Stimulated activated CD4-positive, alpha-beta T cell treated with anti-CD3 and anti-CD28 coated beads, Interleukin-15, amount 100 ng/mL, for 48 hours (primary cell): ENCODE measurements around the gene DDX11.
"Not testable (repeated sequence)": the region's sequence is repeated elsewhere in the genome, so short reads cannot be mapped to it uniquely, and the experiment has no call there.

ENCODE experiments used
- DNase-seq, 2 donors: peaks; one replicate each; pipeline ENCODE4 v3.0.0-alpha.2; 2020; ENCODE audit warnings: low read depth in 2 of 2

Gene DDX11

DNA sequence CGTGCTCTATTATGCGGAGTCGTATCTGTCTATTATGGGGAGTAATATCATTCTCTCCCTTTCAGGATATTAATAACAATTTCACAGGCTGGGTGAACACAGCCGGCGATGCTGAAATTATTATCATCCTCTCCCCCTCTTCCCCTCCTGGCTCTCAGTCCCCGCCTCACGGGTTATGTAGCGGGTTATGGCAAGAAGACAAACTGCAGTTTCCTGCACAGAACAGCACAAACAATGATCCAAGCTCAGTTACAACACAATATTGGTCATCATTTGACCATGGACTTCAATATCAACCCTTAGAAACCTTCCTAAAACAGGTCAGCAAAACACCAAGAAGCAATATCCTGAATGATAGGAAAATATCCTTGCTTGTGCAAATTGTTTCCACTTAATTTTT is 50.5 kb downstream of the DDX11 start:
- DNase-seq = not testable (repeated sequence)

DNA sequence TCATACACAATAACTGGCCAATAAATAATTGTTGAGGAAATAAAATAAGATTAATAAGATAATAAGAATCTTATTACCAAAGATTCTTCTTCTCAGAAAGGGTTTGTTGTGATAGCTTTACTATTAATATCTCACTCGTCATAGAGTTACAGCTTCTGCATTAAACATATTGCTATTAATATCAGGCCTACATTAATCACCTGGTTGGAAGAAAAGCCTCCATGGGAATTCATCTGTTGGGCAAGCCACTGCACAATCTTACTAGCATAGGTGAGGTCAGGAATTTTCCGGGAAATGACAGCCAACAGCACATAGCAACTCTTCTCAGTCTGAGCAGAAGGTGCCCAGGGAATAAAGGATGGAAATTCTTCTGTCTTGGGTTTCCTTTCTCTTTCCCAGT is 51.5 kb downstream of the DDX11 start:
- not testable (repeated sequence) for DNase-seq

DNA sequence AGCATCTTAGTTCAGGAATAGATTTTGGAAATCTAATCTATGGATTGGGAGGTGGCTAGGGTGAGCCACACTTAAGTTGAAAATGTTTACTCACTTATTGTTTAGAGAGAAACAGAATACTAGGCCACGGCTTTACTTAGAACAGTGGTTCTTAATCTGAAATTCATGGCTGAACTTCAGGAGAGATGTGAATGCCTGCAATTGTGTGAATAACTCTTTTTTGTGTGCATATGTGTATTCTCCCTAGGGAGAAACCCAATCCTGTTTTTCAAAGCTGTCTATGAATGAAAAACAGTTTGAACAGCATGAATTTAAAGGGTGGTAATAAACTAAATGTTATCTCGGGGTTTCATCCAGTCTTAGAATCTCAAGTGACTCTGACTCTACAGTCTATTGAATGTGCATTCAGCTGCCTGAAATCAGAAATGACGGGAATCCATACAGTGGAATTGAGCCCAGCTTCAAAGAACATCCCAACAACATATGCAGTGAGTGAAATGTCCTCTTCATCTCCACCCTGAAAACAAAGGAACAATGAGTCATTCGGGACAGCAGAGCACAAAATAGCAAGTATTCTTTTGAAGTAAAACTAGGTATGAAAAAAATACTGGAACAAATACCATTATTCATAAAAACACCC is 53.7 kb downstream of the DDX11 start:
- not testable (repeated sequence) for DNase-seq

DNA sequence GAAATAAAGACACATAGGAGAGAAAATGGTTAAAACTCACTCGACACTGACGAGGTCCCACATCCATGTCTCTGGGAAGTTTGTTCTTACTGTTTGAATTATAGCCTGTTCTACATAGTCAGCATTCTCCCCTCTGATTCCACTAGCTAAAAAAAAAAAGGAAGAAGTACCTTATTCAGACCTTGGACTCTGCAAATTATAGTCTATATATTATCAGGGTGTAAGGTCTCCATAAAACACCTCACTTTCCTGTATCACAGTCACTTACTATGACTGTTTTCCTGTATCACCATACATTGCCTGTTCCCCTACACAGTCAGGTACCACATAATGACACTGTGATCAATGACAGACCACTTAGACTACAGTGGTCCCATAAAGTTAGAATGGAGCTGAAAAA is 62.9 kb downstream of the DDX11 start:
- DNase-seq = not testable (repeated sequence)

DNA sequence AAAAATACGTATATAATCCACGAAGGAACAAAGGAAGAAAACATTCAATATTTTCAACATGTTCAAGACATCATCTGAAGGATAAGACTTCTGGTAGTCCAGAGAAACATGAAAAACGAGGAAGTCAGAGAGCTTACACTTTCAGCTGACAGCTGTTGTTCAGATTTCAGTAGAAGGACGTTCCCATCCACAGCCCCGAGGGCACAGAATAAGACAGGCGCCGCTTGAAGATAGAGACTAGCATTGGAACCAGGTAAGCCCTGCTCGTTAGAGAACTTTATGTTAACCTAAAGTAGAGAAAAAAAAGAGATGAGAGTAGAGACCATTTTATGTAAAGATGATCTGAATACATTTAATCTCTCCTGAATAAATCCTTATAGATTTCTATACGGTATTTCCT is 71.1 kb downstream of the DDX11 start:
- DNase-seq = not testable (repeated sequence)

DNA sequence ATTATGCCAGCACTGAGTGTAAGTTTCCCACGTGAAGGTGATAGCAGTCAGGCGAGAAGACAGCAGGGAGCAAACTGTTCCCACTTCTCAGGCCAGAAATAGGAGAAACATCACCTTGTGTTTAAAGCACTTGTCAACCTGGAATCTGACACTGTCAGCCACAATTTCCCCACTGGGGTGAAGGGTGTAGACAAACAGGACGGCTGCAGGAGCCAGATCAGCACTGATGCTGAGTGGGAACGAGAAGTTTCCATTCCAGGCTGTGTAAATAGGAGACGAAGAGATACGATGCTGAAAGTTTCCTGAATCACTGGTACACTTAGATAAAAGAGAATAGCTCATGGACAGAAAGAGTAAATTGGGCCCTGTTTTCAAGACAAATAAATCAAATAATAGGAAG is 71.6 kb downstream of the DDX11 start:
- DNase-seq = not testable (repeated sequence)

DNA sequence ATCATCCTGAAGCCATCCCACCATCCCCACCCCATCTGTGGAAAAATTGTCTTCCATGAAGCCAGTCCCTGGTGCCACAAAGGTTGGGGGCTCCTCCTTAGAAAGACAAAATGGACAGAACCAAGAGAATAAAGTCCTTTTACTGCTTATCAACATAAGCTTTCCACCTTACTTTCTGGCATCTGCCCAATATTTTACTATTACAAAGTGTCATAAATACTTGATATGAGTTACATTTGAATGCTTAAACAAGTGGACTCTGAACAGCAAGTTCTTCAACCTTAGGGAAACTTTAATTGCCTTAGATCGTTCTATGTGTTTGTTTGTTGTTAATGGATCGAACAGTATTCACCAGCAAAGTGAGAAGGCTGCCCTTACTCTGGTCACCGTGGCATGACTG is 73.8 kb downstream of the DDX11 start:
- DNase-seq = not testable (repeated sequence)

DNA sequence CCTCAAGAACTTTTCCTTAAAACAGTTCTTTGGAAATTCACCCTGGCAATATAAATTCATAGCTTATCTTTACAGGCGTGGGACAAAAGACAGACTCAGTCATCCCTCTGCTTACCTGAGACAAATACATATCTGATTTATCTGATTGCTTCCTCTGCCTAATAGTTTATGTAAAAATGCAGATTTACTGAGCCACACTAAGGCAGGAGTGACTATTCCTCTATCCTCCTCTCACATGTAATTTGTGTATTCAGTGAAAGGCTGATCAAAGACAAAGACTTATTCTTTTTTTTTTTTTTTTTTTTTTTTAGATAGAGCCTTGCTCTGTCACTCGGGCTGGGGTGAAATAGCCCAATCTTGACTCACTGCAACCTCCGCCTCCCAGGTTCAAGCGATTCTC is 77.1 kb downstream of the DDX11 start:
- DNase-seq = not testable (repeated sequence)
